H1 (cell line): ENCODE data around the gene CTPS1.

Source experiments
- EP300 ChIP-seq, 2 experiments: IDR thresholded peaks; 1 replicate in 1 of 2; 2 replicates in 1 of 2; pipeline ENCODE4 v1.6.1; 2011 to 2012; ENCODE audit warnings: low read depth in 2 of 2, low read length in 2 of 2, mild to moderate bottlenecking in 2 of 2, borderline replicate concordance in 1 of 2, inconsistent platforms in 1 of 2, moderate library complexity in 1 of 2
- EZH2 ChIP-seq: fragments of 200-600 bp; sonication (generic); IDR thresholded peaks from 2 replicates; pipeline ENCODE4 v1.7.1; 2012; ENCODE audit warnings: low read depth, mild to moderate bottlenecking, moderate library complexity, low read length, inconsistent platforms; ENCODE audit not compliant: severe bottlenecking
- FOSL1 ChIP-seq: IDR thresholded peaks from 2 replicates; pipeline ENCODE4 v1.6.1; 2011; ENCODE audit warnings: mild to moderate bottlenecking, low read depth, low read length, moderate library complexity; ENCODE audit not compliant: insufficient read depth
- JUND ChIP-seq: IDR thresholded peaks from 2 replicates; pipeline ENCODE4 v1.6.1; 2011; ENCODE audit warnings: mild to moderate bottlenecking, improper control_type of control experiment, low read length
- KDM5A ChIP-seq: fragments of 200-600 bp; IDR thresholded peaks from 2 replicates; pipeline ENCODE4 v1.7.1; 2012; ENCODE audit warnings: mild to moderate bottlenecking, low read length, inconsistent platforms, mixed read lengths
- PHF8 ChIP-seq: fragments of 200-600 bp; sonication (generic); conservative IDR thresholded peaks from 2 replicates; pipeline ENCODE4 v1.7.1; 2012; ENCODE audit warnings: low read depth, mild to moderate bottlenecking, inconsistent platforms, low read length, moderate library complexity
- POLR2A ChIP-seq, 2 experiments: IDR thresholded peaks; 1 replicate in 1 of 2; 2 replicates in 1 of 2; pipeline ENCODE4 v1.6.1; 2011; ENCODE audit warnings: low read depth in 2 of 2, low read length in 2 of 2, mild to moderate bottlenecking in 2 of 2; ENCODE audit errors: control extremely low read depth in 1 of 2
- POLR2AphosphoS5 ChIP-seq: IDR thresholded peaks from 2 replicates; pipeline ENCODE4 v1.6.1; 2011; ENCODE audit warnings: low read depth, low read length
- TAF1 ChIP-seq: IDR thresholded peaks from 2 replicates; pipeline ENCODE4 v1.6.1; 2011; ENCODE audit warnings: mild to moderate bottlenecking, low read depth, low read length
- TEAD4 ChIP-seq: IDR thresholded peaks from 2 replicates; pipeline ENCODE4 v1.6.1; 2012; ENCODE audit warnings: low read depth, low read length, inconsistent platforms, mixed read lengths
- TF ChIP-seq, protein P1 (sequence below), 3 experiments: IDR thresholded peaks; 1 replicate in 2 of 3; 2 replicates in 1 of 3; pipeline versions ENCODE4 v1.5.1 to v1.6.1; 2011; ENCODE audit warnings: low read length in 3 of 3, mild to moderate bottlenecking in 3 of 3, inconsistent platforms in 2 of 3, low read depth in 1 of 3, moderate library complexity in 1 of 3; ENCODE audit not compliant: insufficient read depth in 1 of 3; ENCODE audit errors: control extremely low read depth in 1 of 3

DNA sequence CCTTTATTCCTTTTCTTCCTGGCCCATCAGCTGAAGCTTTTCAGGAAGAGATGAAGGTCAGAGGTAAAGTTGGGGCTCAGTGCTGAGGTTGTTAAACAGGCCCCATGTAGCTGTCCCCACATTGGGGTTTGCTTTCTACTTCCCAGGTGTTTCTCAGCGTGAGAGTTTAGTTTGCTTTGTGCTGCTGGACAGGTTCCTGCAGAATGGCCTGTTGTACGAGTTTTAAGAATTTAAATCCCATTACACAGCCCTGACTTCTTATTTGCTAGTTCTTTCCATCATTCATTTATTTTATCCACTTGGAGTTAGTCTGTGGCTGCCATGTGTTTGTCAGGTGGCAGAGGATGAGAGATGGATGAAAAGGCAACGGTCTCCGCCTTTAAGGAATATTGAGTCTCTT is 19.2 kb downstream of the CTPS1 start:
- TF ChIP-seq POLR2A (IDR thresholded peaks at IDR 0.05; ENCODE audit: control extremely low read depth in 1 of 2, low read depth in 2 of 2, low read length in 2 of 2), result no peak
- TF ChIP-seq TAF1, result no peak
- no peak for TF ChIP-seq FOSL1
- TF ChIP-seq, protein P1, sequence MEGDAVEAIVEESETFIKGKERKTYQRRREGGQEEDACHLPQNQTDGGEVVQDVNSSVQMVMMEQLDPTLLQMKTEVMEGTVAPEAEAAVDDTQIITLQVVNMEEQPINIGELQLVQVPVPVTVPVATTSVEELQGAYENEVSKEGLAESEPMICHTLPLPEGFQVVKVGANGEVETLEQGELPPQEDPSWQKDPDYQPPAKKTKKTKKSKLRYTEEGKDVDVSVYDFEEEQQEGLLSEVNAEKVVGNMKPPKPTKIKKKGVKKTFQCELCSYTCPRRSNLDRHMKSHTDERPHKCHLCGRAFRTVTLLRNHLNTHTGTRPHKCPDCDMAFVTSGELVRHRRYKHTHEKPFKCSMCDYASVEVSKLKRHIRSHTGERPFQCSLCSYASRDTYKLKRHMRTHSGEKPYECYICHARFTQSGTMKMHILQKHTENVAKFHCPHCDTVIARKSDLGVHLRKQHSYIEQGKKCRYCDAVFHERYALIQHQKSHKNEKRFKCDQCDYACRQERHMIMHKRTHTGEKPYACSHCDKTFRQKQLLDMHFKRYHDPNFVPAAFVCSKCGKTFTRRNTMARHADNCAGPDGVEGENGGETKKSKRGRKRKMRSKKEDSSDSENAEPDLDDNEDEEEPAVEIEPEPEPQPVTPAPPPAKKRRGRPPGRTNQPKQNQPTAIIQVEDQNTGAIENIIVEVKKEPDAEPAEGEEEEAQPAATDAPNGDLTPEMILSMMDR (IDR thresholded peaks at IDR 0.05; ENCODE audit: control extremely low read depth in 1 of 3, insufficient read depth in 1 of 3, low read depth in 1 of 3, low read length in 3 of 3), result no peak
- TF ChIP-seq PHF8, result no peak
- TF ChIP-seq EZH2, result no peak
- no peak for TF ChIP-seq POLR2AphosphoS5
- TF ChIP-seq JUND, result no peak
- no peak for TF ChIP-seq TEAD4
- no peak for TF ChIP-seq KDM5A
- no peak for TF ChIP-seq EP300 (IDR thresholded peaks at IDR 0.05; ENCODE audit: borderline replicate concordance in 1 of 2, low read depth in 2 of 2, low read length in 2 of 2)
